NCI-H82 (cell line): ENCODE data around the gene DNAAF1.
A peak's percentile ranks its signal among the peaks of the same experiment; 100 is the strongest.
"Not testable (repeated sequence)": the region's sequence is repeated elsewhere in the genome, so short reads cannot be mapped to it uniquely, and the experiment has no call there.

Experiments used
- DNase-seq: peaks from one replicate; lab custom pipeline; 2025; lab: John Stamatoyannopoulos, UW

The DNAAF1 gene

DNA sequence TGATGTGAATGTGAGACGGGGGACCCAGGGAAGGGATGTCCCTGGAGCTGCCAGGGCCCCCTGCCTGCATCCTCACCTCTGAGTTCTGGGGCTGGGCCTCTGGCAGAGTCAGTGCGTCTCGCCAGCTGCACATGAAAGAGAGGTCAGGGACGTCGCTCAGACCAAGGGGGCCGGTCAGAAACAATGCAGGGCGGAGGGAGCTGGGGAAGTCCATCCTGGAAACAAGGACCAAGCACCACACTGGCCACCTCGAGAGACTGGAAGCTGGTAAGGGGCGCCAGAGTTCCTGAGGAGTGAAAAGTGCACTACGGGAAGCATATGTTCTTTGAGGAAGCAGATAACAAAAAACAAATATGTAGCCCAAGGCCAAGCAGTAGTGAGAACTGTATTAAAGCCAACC is 39.7 kb downstream of the DNAAF1 start:
- DNase-seq, result no peak

DNA sequence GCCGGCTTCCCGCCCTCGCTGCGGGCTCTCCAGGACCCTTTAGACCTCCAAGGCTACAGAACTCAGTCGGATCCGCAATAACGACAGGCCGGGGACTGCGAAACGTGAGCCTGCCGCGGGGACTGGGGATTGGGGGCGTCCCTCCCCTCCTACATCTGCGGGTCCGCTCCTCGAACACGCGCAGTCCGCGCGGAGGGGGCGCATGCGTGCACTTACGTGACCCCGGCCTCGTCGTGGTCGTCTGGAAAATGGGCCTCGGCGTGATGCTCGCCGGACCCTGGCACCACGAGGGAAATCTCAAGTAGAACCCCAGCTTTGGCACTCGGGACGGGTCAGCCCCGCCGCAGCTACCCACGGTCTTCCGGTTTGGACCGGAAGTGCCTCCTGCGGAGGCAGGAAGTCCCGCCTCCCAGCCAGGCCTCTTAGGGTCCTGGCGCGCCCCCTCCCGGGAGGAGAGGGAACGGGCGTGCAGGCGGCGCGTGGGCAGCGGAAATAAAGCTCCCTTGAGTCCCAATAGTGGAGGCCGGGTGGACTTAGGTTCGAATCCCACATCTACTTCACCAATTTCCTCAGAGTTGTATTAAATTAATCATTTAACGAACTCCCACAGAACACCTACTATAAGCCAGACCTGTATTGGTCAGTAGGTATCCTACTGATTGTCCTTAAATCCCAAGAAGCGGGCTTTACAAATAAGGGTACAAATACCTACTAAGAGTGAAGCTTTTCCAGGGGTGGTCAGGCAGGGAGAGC is 41.8 kb downstream of the DNAAF1 start, which contains the start of gene TAF1C:
TSS of gene TAF1C (minus strand) at position 373 of the 753 bp plus-strand sequence. CDS start 2,069 bp downstream, outside the sequence.
- DNase-seq, result peak; percentile 95

GRCh38 chr16:84190731-84191388 is 45.8 kb downstream of the DNAAF1 start, which contains the start of gene ADAD2:
TSS of gene ADAD2 (plus strand) at chr16:84191157. CDS start at chr16:84191231, 74 bp downstream.
- no peak for DNase-seq

DNA sequence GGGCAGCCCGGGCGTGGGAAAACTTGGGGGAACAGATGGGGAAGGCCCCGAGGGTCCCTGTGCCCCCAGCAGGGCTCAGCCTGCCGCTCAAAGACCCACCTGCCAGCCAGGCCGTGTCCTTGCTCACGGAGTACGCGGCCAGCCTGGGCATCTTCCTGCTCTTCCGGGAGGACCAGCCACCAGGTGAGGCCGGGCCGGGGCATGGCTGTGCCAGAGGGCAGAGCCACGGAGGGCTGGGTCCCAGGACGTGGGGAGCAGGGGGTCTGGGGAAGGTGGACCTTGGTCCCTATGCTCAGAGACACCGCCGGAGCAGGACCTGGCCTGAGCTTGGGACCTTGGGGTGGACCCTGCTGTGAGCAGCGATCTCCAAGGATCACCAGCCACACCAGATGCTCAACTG is 46.4 kb downstream of the DNAAF1 start:
- DNase-seq, result no peak

- DNase-seq, result no peak
These were observed 48.4 kb downstream of the DNAAF1 start for GRCh38 chr16:84193480-84193879.

DNA sequence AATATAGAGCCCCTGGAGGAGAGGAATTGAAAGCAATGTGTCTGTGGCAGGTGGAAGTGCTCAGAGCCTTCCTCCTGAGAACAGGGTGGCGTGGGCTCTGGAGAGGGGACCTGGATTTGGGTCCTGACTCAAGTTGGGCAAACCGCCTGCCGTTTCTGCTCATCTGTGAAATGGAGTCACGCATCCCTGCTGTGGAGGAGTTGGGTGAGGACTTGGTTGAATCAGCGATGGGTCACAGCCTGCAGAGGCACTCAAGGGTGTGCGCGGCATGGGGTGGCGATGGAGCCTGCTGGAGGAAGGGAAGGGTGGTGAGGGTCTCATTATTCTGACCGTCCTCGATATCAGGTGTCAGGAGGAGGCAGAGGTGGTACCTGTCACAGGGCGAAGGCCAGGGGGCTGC is 48.9 kb downstream of the DNAAF1 start:
- no peak for DNase-seq

DNA sequence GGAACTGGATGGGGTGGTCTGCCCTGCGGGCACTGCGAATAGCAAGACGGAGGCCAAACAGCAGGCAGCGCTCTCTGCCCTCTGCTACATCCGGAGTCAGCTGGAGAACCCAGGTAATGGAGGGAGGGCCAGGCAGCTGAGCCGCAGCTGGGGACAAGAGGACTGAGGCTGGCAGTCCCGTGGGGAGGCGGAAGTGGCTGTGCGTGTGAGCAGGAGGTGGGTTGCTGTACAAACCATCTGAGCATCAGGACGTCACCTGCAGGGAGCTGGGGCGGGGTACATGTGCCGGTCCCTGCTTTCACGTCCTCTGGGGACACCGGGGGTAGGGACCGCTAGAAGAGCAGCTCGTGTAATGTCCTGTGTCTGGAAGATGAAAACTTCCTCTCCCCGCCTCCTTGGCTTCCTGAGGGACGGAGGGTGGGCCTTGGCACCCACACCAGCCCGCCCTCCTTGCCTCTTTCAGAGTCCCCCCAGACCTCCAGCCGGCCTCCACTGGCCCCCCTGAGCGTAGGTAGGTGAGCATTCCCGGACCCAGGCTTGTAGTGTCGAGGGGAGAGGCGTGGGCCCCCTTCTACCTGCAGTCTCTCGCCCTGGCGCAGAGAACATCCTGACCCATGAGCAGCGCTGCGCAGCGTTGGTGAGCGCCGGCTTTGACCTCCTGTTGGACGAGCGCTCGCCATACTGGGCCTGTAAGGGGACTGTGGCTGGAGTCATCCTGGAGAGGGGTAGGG is 49.5 kb downstream of the DNAAF1 start:
- DNase-seq, result no peak

GRCh38 chr16:84195201-84196093 is 50.3 kb downstream of the DNAAF1 start:
- no peak for DNase-seq

DNA sequence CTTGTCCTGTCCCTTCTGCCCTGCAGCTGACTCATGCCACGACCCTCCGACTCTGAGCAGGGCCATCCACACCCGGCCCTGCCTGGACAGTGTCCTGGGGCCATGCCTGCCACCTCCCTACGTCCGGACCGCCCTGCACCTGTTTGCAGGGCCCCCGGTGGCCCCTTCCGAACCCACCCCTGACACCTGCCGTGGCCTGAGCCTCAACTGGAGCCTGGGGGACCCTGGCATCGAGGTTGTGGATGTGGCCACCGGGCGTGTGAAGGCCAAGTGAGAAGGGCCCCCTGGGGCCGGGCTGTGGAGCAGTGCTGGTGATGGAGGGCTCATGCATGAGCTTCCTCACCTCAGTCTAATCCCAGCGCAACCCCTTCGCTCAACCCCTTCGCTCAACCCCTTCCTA is 51.0 kb downstream of the DNAAF1 start:
- no peak for DNase-seq

- no peak for DNase-seq
These were observed 51.8 kb downstream of the DNAAF1 start for GRCh38 chr16:84196727-84197394.

DNA sequence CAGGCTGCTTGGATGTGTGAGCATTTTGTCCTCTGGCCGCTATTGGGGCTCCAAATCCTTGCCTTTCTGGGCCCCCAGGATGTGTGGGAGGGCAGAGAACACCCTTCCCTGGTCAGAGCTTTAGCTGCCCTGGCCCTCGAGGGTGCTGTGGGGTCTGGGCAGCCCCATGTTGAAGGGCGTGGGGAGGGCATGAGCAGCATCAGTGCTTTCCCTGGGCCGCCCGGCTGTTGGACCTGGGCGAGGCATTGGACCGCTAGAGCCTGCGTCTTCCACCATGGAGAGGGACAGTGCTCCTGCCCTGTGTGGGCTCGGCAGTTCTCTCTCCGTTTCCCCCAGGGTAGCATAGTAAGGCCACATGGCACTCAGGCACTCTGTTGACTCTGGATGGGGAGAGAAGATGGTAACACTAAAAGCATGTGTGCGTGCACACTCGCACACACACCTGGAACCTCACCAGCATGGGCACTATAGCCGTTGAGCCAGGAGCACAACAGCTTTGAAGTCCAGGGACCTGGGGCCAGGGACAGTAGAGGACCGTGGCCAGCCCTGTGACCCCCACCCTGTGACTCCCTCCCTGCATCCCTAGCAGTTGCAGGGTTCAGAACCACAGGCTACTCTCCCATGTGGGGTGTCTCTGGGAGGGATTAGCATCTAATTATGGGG is 52.5 kb downstream of the DNAAF1 start:
- no peak for DNase-seq

- no peak for DNase-seq
These were observed 53.3 kb downstream of the DNAAF1 start for GRCh38 chr16:84198401-84198800.

DNA sequence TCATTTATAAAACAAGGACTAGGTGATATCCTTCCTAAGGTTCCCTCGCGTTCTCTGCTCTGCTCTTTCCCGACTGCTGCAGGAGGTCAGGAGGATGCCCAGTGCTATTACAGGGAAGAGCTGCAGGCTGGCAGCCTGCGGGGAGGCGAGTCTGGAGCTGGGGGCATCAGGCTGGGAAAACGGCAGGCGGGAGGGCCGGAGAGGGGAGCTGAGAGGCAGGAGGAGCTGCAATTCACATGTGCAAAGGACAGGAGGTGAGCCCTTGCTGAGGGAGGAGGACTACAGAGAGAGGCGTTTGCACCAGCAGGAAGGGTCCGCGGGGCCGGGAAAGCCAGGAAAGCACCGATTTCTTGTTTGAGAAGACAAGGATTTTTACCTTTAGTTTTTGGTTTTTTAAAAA is 54.0 kb downstream of the DNAAF1 start:
- DNase-seq, result peak; percentile 63

GRCh38 chr16:84199861-84200260 is 54.8 kb downstream of the DNAAF1 start:
- DNase-seq, result no peak

- not testable (repeated sequence) for DNase-seq
These were observed 59.4 kb downstream of the DNAAF1 start for GRCh38 chr16:84204551-84204950.

DNA sequence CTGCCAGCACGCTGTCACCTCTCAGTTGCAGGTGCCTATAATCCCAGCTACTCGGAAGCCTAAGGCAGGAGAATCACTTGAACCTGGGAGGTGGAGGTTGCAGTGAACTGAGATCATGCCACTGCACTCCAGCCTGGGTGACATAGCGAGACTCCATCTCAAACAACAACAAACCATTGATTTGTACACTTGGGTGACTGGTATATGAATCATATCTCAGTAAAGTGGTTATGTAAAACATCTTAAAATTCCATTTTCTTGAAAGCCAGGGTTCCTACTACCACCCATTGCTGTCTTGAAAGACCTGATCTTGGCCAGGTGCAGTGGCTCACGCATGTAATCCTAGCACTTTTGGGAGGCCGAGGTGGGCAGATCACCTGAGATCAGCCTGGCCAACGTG is 60.0 kb downstream of the DNAAF1 start:
- DNase-seq, result not testable (repeated sequence)

- DNase-seq, result no peak
These were observed 61.0 kb downstream of the DNAAF1 start for GRCh38 chr16:84205976-84206691.

- DNase-seq, result no peak
These were observed 62.1 kb downstream of the DNAAF1 start for GRCh38 chr16:84207251-84207650.

DNA sequence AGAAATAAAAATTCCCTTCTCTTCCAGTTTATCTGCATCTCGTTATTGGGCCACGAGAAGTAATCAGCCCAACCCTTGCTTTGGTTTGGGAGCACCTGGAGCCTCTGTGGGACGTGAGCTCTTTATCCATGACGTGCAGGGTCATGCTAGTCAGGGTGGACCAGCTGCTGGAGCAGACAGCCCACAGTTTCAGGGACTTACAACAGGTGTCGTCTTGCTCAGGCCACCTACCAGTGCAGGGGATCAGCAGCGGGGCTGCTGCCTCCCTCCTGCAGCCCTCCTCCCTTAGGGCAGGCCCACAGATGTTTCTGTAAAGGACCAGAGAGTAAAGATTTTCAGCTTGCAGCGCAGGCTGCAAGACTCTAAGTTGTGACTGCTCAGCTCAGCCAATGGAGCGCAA is 62.8 kb downstream of the DNAAF1 start:
- peak; percentile 82 for DNase-seq

GRCh38 chr16:84209989-84210388 is 64.9 kb downstream of the DNAAF1 start:
- DNase-seq, result no peak
